ENCODE results near the gene VAMP8.

- TF ChIP-seq CTCF (IDR thresholded peaks at IDR 0.05), result no peak
- TF ChIP-seq POLR2AphosphoS5 (IDR thresholded peaks at IDR 0.05; ENCODE audit: insufficient read depth in 1 of 2, low read depth in 1 of 2), result no peak
Observed at GRCh38 chr2:85585781-85586105, 8.4 kb downstream of the VAMP8 start.
